UCSD-AML1 (cell line): ENCODE measurements around the gene RTN4RL1.

Source experiments
- DNase-seq: peaks from one replicate; lab custom pipeline; 2025; ENCODE audit not compliant: unreplicated experiment; lab: John Stamatoyannopoulos, UW

RTN4RL1 gene

DNA sequence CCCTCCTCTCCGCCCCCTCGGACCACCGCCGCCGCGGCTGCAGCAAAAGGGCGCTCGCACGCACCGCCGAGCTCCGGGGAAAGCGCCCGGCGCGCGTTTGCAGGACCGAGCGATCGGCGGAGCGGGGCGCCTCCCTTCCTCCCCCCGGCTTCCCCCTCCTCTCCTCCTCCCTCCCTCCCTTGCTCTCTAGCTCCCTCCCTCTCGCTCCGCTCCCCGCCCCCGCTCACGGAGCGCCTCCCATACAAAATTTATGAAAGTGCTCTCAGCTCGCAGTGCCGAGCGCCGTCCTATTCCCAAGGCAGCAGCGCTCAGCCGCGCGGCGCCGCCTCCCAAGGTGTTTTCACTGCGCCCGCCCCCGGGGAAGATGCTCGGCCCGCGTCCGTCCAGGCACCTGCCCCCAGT lies at the start of gene RTN4RL1:
TSS of gene RTN4RL1 (minus strand) at position 115 of the 402 bp plus-strand sequence. CDS start 469 bp downstream, outside the sequence.
- DNase-seq = peak; percentile 72

- DNase-seq = no peak
Measured at GRCh38 chr17:2074919-2075318, 49.8 kb upstream of the RTN4RL1 start.

DNA sequence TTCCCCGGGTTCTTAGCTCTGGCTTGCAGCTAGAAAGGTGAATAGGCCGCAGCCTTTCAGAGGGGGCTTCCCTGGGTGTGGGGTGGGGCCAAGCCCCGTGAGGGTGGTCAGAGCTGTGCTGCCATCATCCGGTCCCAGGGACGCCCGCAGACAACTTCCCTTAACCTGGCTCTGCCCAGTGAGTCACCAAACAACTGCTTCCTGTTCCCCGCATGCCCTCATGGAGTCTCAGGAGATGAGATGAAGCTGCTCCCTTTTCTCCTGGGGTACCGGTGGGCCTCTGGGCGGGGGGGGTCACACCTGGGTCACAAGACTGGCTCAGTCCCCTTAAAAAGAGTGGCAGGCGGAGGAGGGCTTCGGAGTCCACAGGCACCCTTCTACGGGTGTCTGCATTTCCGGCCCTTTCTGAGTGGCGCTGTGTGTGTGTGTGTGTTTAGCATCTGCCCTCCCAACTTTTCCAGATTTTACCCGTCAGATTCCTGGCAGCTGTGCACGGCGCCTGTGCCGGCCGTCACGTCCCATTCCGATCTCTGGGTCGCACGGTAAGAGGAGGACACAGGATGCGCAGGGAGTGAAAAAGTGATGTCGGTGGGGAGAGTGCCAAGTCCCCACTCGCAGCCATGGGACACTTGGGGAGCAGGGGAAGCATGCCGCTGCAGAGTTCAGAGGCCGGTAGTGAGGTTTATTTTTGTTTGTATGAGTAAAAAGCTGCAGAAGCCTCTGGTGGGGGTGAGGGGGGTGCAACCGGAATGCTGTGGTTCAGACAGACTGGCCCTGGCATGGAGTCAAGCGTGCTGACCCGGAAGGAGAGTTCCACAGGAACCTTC lies 46.5 kb upstream of the RTN4RL1 start:
- DNase-seq = peak; percentile 47

- no peak for DNase-seq
Measured at GRCh38 chr17:2071024-2071385, 45.9 kb upstream of the RTN4RL1 start.

- DNase-seq = no peak
Measured at GRCh38 chr17:2070241-2071023, 45.3 kb upstream of the RTN4RL1 start.

DNA sequence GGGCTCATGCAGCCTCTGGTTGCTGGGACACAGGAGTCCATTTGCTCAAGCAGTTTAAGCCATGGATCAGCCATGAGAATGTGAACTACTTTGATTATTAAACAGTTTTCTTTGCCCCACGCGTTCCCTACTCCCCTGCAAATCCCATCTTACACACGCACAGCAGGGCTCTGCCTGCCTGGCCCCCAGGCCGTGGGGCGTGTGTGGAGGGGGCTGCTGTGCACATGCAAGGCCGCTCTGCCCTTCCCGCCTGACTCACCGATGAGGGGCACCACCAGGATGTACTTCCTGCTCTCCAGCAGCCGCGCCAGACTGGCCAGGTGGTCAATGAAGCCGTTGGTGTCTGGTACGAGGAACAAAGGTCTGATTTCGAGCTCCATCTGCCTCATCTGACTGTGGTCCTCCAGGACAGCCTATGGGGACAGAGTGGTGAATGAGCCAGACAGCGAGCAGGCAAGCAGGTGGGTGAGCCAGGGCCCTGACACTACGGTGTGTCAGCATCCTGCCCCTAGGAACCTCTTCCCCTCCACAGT lies 43.5 kb upstream of the RTN4RL1 start:
- DNase-seq = no peak

- no peak for DNase-seq
Measured at GRCh38 chr17:2068031-2068518, 42.9 kb upstream of the RTN4RL1 start.

DNA sequence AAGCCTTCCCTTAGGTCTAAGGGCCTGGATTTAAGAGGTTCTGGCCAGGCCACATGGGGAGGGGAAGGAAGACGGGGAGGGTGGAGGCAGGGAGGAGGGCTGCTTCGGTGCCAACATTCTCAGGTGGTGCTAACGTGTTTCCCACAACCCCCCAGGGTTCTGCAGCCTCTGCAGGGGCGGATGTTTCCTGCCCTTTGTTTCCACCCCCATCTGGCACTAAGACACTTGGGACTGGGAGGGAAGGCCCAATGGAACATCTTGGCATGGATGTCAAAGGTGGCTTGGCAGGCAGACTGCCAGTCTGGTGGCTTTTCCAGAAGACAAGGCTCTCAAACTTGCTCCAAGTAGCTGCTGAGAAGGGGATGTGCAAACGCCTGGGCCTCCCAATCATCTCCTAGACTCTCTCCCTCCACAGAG lies 42.5 kb upstream of the RTN4RL1 start:
- no peak for DNase-seq

- no peak for DNase-seq
Measured at GRCh38 chr17:2067048-2067561, 42.0 kb upstream of the RTN4RL1 start.

GRCh38 chr17:2065949-2066400 lies 40.8 kb upstream of the RTN4RL1 start:
- DNase-seq = no peak

DNA sequence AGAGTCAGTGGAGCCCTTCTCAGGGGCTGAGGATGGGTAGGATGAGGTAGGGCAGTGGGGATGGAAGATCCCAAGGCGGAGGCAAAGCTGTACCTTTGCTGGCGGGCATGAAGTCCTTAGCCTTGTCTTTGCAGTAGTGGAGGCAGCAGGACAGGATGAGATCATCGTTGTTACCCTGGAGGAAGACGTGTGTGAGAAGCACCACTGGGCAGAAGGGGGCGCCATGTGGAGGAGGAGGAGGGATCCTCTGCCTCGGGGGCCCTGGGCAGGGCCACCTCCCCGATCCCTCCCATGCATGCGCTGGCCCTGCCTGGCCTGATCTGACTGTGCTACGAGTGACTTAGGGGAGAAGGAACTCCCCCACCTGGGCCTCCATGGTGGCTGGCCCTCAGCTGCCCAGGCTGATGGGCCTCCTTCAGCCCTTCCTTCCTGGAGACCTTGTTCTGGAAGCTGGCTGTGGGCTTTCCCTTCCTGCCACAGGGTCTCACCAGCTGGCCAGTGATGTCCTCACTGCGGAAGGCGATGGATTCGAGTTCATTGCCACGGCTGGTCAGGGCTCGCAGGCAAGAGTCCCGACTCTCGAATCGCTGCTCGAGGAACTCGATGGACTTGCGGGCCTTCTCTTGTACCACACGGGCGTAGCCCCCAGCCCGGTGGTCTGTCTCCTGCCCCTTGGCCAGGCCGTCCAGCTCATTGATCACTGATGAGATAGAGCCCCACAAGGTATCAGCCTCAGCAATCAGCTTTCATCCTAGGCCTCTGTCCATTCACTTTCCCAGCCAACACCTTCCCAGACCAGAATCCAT lies 40.0 kb upstream of the RTN4RL1 start:
- DNase-seq = peak; percentile 59

- DNase-seq = no peak
Measured at GRCh38 chr17:2064520-2064971, 39.4 kb upstream of the RTN4RL1 start.

DNA sequence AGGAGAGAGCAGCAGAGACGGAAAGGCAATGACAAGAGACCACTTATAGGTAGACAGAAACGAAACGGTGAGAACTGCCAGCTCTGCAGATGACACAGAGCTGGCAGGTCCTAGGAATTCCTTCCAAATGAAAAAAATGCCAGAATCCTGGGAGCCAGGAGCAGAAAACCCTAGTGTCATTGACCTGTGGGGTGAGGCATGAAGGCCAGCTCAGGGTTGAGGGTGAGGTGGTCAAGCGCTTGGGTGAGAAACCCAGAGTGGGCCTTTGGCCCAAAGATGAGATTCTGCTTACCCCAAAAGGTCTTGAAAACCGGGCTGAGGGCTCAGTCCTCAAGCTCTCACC lies 39.0 kb upstream of the RTN4RL1 start:
- DNase-seq = no peak

- no peak for DNase-seq
Measured at GRCh38 chr17:2063261-2064146, 38.4 kb upstream of the RTN4RL1 start.

DNA sequence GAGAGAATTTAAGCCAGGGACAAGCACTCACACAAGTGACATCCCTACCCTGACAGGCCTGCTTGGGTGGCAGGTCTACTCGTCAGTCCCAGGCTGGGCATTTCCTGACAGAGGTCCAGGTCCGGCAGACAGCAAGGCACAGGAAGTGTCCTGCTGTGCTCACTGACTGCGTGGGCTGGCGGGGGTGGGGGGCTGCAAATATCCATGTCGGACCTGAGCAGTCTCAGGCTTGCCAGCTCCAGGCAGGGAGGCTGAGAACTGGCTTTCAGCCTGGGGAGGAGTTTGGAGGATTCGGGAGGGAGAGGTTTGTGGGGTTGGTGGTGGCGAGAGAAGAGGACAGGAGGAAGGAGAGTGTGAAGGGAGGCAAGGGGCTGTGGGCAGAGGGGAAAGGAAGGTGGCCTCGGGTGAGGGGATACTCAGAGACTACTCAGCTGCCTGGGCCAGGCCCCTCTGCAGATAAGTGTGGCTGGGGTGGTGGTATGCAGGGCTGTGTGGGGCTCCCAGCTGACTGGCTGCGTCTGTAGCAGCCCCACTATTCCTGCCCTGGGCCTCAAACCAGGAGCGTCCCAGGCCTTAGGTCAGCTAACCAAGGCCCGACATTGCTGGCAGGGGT lies 37.5 kb upstream of the RTN4RL1 start:
- no peak for DNase-seq

DNA sequence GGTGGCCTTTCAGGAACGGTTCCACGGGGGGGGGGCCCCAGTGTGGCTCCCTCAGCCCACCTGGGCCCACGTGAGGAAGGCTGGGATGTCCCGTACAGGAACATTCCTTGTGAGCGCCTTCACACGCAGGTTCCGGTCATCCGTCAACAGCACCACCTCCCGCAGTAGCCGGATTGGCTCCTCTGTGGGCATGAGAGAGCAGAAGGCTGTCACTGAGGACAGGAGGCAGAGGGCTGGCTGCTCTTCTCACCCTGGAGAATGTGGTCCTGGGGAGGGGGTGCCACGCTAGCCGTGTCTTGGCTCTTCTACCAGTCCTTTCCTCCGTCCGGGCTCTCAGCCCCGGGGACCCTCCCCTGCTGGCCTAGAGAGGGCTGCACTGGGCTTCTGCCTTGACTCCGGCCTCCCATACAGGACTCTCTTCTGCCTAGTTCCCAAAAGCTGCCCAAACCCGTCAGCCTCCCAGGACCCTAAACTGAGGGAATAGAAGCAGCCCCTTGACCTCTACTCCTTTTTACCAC lies 36.4 kb upstream of the RTN4RL1 start:
- no peak for DNase-seq

DNA sequence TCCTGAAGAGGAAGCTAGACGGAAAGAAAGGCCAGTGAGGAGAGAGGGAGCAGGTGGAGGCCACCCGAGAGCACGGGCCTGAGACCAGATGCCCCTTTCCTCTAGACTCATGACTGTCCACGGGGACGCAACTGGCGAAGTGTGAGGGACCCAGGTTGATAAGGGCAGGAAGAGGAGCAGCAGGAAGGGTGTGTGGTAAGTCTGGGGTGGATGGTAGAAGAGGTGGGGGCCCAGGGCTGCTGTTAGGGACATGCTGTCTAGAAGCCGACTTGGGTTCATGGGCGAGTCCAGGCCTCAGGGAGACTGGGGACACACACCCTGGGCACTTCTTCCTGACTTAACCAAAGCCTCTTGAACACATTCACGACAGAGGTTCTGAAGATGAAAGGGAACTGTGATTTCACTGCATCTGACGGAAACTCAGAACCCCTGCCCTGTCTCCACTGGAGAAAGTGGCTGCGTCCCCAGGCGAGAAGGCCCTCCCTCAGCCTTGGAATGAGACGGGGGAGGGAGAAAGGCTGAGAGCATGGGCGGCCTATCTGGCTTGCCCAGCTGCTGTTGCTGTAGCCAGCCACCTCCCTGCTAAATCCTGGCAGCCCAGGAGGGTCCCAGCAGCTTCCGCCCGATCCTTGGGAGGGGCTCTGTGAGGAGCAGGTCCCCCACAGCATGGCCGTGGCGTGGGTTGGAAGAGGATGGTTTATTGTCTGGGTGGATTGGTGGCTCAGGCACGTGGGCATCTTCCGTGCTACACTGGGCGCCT lies 35.7 kb upstream of the RTN4RL1 start:
- DNase-seq = no peak

DNA sequence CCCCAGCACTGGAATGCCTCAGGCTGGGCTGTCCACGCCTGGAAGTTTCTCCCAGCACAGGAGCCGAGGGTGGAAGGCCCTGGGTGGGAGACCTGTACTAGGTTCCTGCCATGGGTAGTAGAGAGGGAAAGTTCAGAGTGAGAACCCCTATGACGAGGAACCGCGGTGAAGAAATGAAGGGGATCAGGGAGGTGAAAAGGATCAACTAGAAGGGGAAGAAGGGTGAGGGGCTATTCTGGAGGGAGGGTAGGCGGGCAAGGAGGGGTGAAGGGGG lies 35.2 kb upstream of the RTN4RL1 start:
- DNase-seq = no peak
